HCT116 (cell line): ENCODE data around the gene THSD4. TPM values are rescaled to one million over a fixed set of nuclear protein-coding genes. Genes with fewer than 3 reads are reported as not detected.

Source experiments
- ATAC-seq: fragments of 200-7000 bp; cut with Tn5 transposase; 2 replicates; pipeline ENCODE4 v1.9.1; 2020; ENCODE audit warnings: mild to moderate bottlenecking, moderate library complexity
- BruUV-seq: library from RNA; stranded (reverse); fragments of 400-500 nt; replicated peaks from 2 replicates; lab custom pipeline; 2021; lab: Mats Ljungman, UMichigan
- CTCF ChIA-PET: fragments of 300-600 bp; sonication (Branson Sonifier 250); formaldehyde crosslinking; loops from one replicate; lab custom pipeline; 2021; ENCODE audit warnings: antibody characterized with exemption; lab: Charles Lee
- POLR2A ChIA-PET: fragments of 300-600, 350-600 bp; sonication (Branson Sonifier 250); formaldehyde crosslinking; loops from one replicate; lab custom pipeline; 2021; ENCODE audit warnings: antibody characterized with exemption; lab: Charles Lee
- RAD21 ChIA-PET, 2 experiments: fragments of 300-600 bp; sonication (Branson Sonifier 250); formaldehyde crosslinking; loops; one replicate each; lab custom pipeline; 2023; ENCODE audit warnings: low total read pairs in 2 of 2; ENCODE audit not compliant: uncharacterized antibody in 2 of 2, unreplicated experiment in 2 of 2, low non-redundant PET in 1 of 2; lab: Charles Lee
- DNase-seq: peaks from one replicate; pipeline ENCODE4 v3.0.0-alpha.2; 2010; ENCODE audit warnings: low read depth, low spot score
- H2AFZ ChIP-seq: fragments of 200-600 bp; shearing (Covaris generic), sonication (generic); 2 replicates; pipeline ENCODE4 v1.6.1; 2017; ENCODE audit warnings: low read depth, mixed run types, mixed read lengths, antibody characterized with exemption, low read length; ENCODE audit not compliant: poor library complexity, severe bottlenecking
- H3K27ac ChIP-seq: 2 replicates; pipeline ENCODE4 v1.5.1; 2012; ENCODE audit warnings: low read depth, low read length
- H3K27me3 ChIP-seq: fragments of 200-600 bp; sonication (generic); 2 replicates; pipeline ENCODE4 v1.6.1; 2016; ENCODE audit warnings: mixed run types, low read length, mixed read lengths; ENCODE audit not compliant: insufficient read depth
- H3K36me3 ChIP-seq, 2 experiments: fragments of 200-500 bp in 1 of 2; fragments of 200-600 bp in 1 of 2; sonication (Bioruptor generic) in 1 of 2; sonication (generic) in 1 of 2; 2 replicates each; pipeline versions ENCODE4 v1.5.1 to v1.6.1; 2014 to 2016; ENCODE audit warnings: low read length in 2 of 2, inconsistent platforms in 1 of 2, mixed read lengths in 1 of 2, mixed run types in 1 of 2; ENCODE audit not compliant: insufficient read depth in 2 of 2, control insufficient read depth in 1 of 2
- H3K4me1 ChIP-seq, 2 experiments: fragments of 200-600 bp in 1 of 2; sonication (generic) in 1 of 2; 2 replicates each; pipeline versions ENCODE4 v1.5.1 to v1.6.1; 2012 to 2017; ENCODE audit warnings: low read length in 2 of 2, inconsistent platforms in 1 of 2, mild to moderate bottlenecking in 1 of 2, mixed read lengths in 1 of 2, mixed run types in 1 of 2, moderate library complexity in 1 of 2; ENCODE audit not compliant: insufficient read depth in 2 of 2, control insufficient read depth in 1 of 2
- H3K4me2 ChIP-seq: fragments of 200-600 bp; sonication (generic); 2 replicates; pipeline ENCODE4 v1.6.1; 2017; ENCODE audit warnings: mixed run types, low read length, mixed read lengths
- H3K4me3 ChIP-seq, 2 experiments: fragments of 200-600 bp in 1 of 2; sonication (generic) in 1 of 2; replicated peaks in 1 of 2; 2 replicates each; pipeline ENCODE4 v1.5.1; 2011 to 2016; ENCODE audit warnings: low read length in 2 of 2, control low read depth in 1 of 2, low read depth in 1 of 2, mild to moderate bottlenecking in 1 of 2, mixed read lengths in 1 of 2, mixed run types in 1 of 2
- H3K79me2 ChIP-seq: fragments of 200-600 bp; sonication (generic); 2 replicates; pipeline ENCODE4 v1.6.1; 2017; ENCODE audit warnings: mild to moderate bottlenecking, mixed run types, low read length, moderate library complexity, mixed read lengths; ENCODE audit not compliant: insufficient read depth
- H3K9ac ChIP-seq: fragments of 200-600 bp; sonication (generic); 2 replicates; pipeline ENCODE4 v1.6.1; 2016; ENCODE audit warnings: low read length, mixed read lengths
- H3K9me2 ChIP-seq: fragments of 200-600 bp; sonication (generic), shearing (Covaris generic); 2 replicates; pipeline ENCODE4 v1.6.1; 2017; ENCODE audit warnings: mixed run types, mild to moderate bottlenecking, moderate library complexity; ENCODE audit not compliant: insufficient read depth
- H3K9me3 ChIP-seq, 2 experiments: fragments of 200-500 bp in 1 of 2; fragments of 200-600 bp in 1 of 2; sonication (Bioruptor generic) in 1 of 2; sonication (generic) in 1 of 2; 2 replicates each; pipeline ENCODE4 v1.6.1; 2014 to 2017; ENCODE audit warnings: low read length in 2 of 2, mixed read lengths in 2 of 2, inconsistent platforms in 1 of 2, low read depth in 1 of 2, mild to moderate bottlenecking in 1 of 2, mixed run types in 1 of 2, moderate library complexity in 1 of 2; ENCODE audit not compliant: control insufficient read depth in 1 of 2, insufficient read depth in 1 of 2
- H4K20me1 ChIP-seq: fragments of 200-600 bp; sonication (generic), shearing (Covaris generic); 2 replicates; pipeline ENCODE4 v1.6.1; 2017; ENCODE audit warnings: mixed run types, mild to moderate bottlenecking, moderate library complexity; ENCODE audit not compliant: insufficient read depth
- CBX3 ChIP-seq: IDR thresholded peaks from 2 replicates; pipeline ENCODE4 v1.6.1; 2012; ENCODE audit warnings: low read depth
- CEBPB ChIP-seq: IDR thresholded peaks from 2 replicates; pipeline ENCODE4 v1.6.1; 2012; ENCODE audit warnings: low read depth
- ELF1 ChIP-seq: IDR thresholded peaks from 2 replicates; pipeline ENCODE4 v1.6.1; 2012; ENCODE audit warnings: low read depth, borderline replicate concordance
- EZH2 ChIP-seq: fragments of 200-600 bp; sonication (generic); IDR thresholded peaks from 2 replicates; pipeline ENCODE4 v1.6.1; 2017; ENCODE audit warnings: antibody characterized with exemption, mixed run types
- POLR2AphosphoS5 ChIP-seq: IDR thresholded peaks from 2 replicates; pipeline ENCODE4 v1.6.1; 2011; ENCODE audit warnings: mild to moderate bottlenecking, low read depth, low read length, moderate library complexity
- RAD21 ChIP-seq: IDR thresholded peaks from 2 replicates; pipeline ENCODE4 v1.6.1; 2012; ENCODE audit warnings: low read depth, mild to moderate bottlenecking
- SIN3A ChIP-seq: IDR thresholded peaks from 2 replicates; pipeline ENCODE4 v1.6.1; 2012; ENCODE audit warnings: low read depth
- ZFX ChIP-seq: fragments of 450-650 bp; IDR thresholded peaks from 2 replicates; pipeline ENCODE4 v1.6.1; 2017
- ZNF274 ChIP-seq: fragments of 200-500 bp; sonication (Bioruptor generic); IDR thresholded peaks from 2 replicates; pipeline ENCODE4 v1.6.1; 2014; ENCODE audit warnings: mild to moderate bottlenecking, low read depth, low read length, inconsistent platforms
- intact Hi-C: fragments of 100-400 bp; cut with micrococcal nuclease; formaldehyde crosslinking; loops from 2 replicates; pipeline ENCODE4 v1.10.0; 2022
- total RNA-seq: library from RNA; stranded (reverse); gene quantifications from one replicate; pipeline ENCODE4 v1.2.1, GENCODE V29; 2021; ENCODE audit not compliant: unreplicated experiment
- TF ChIP-seq, protein P1 (sequence below): IDR thresholded peaks from 2 replicates; pipeline ENCODE4 v1.6.1; 2012
- TF ChIP-seq, protein P2 (sequence below): IDR thresholded peaks from 2 replicates; pipeline ENCODE4 v1.6.1; 2012

The THSD4 gene
- total RNA-seq, 1 experiment from 2014 or later: 30.5 TPM

DNA sequence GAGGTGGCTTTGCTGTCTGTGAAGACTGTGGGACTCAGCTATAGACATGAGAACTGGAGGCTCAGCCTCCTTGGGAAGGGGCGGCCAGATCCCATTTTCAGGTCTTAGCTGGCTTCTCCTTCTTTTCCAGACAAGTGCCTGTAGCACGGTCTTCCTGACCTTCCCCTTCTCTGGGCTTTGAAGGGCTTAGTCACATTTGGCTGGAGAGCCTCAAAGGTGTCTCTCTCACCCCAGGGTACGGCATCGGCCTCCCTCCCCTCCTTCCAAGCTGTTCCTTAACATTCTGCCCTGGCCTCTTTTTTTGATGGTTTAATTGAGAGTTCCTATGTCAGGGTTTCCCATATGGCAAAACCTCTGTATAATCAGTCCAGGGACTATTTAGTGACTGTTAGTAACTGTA lies 242.7 kb downstream of the THSD4 start:
- H3K79me2 ChIP-seq: no peaks in the 10 kb centered on the region
- ATAC-seq: no peak
- no peak overlapping the region; the same call in 1 of the 2 replicates for H3K27ac ChIP-seq
- POLR2A ChIA-PET: no interaction called here
- H3K4me3 ChIP-seq: no peak overlapping the region
- H3K9ac ChIP-seq: no peak overlapping the region
- TF ChIP-seq POLR2AphosphoS5 (no peak), ZNF274 (no peak), RAD21 (no peak), CBX3 (no peak), SIN3A (no peak), EZH2 (no peak)
- TF ChIP-seq, protein P1, sequence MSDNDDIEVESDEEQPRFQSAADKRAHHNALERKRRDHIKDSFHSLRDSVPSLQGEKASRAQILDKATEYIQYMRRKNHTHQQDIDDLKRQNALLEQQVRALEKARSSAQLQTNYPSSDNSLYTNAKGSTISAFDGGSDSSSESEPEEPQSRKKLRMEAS: no peak
- TF ChIP-seq, protein P2, sequence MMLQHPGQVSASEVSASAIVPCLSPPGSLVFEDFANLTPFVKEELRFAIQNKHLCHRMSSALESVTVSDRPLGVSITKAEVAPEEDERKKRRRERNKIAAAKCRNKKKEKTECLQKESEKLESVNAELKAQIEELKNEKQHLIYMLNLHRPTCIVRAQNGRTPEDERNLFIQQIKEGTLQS: no peak
- TF ChIP-seq, all 23 proteins: peak for 0
- Histone ChIP-seq H3K9me2 (no peaks in the 10 kb centered on the region), H3K4me1 (peaks cover 9 to 14% of the 10 kb centered on the region in 2 experiments; a peak in 2 of 4 replicates), H3K9me3 (no peaks in the 10 kb centered on the region), H2AFZ (no peak overlapping the region), H3K27me3 (no peaks in the 10 kb centered on the region), H3K36me3 (no peaks in the 10 kb centered on the region), H3K4me2 (no peak overlapping the region), H4K20me1 (no peaks in the 10 kb centered on the region)
- ChIA-PET CTCF (no interaction called here), RAD21 (no interaction called here)
- DNase-seq: no peak
- intact Hi-C loops: no loop called here
- BruUV-seq: no TSS peak

DNA sequence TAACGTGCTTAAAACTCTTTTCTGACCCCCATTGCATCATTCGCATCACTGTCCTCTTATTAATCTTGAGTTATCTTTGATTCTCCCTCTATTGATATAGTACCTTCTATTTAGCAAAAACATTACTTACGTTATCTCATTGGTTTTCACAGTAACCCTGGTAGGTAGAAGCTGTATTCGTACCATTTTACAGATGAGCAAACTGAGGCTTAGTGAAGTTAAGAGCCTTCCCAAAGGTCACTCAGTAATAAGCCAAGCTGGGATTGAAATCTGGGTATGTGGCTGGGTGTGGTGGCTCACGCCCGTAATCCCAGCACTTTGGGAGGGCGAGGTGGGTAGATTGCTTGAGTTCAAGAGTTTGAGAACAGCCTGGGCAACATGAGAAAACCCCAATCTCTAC lies 244.0 kb downstream of the THSD4 start:
- Histone ChIP-seq H3K36me3 (no peaks in the 10 kb centered on the region), H4K20me1 (no peaks in the 10 kb centered on the region), H3K27ac (no peak overlapping the region), H2AFZ (no peak overlapping the region), H3K4me1 (peaks cover 13 to 21% of the 10 kb centered on the region in 2 experiments; a peak in 3 of 4 replicates), H3K27me3 (no peaks in the 10 kb centered on the region), H3K4me2 (no peak overlapping the region), H3K9ac (no peak overlapping the region), H3K9me3 (no peaks in the 10 kb centered on the region), H3K79me2 (no peaks in the 10 kb centered on the region), H3K9me2 (no peaks in the 10 kb centered on the region), H3K4me3 (no peak overlapping the region)
- DNase-seq: no peak
- ChIA-PET RAD21 (no interaction called here), POLR2A (no interaction called here), CTCF (no interaction called here)
- intact Hi-C loops: no loop called here
- TF ChIP-seq ELF1 (no peak), CEBPB (no peak), RAD21 (no peak), EZH2 (no peak), CBX3 (no peak), ZFX (no peak)
- BruUV-seq: no TSS peak
- ATAC-seq: no peak
